HEK293 (cell line): ENCODE results near the gene KCTD19.

ENCODE experiments used
- CTCF ChIA-PET: fragments of 350-600 bp; formaldehyde crosslinking; extraction: SDS; loops from one replicate; lab custom pipeline; 2021; ENCODE audit warnings: antibody characterized with exemption; lab: Yijun Ruan, JAX
- POLR2A ChIA-PET: fragments of 300-600 bp; formaldehyde crosslinking; extraction: SDS; loops from one replicate; lab custom pipeline; 2020; ENCODE audit warnings: antibody characterized with exemption, inconsistent platforms; lab: Yijun Ruan, JAX
- H3K27ac ChIP-seq: fragments of 200-500 bp; sonication (Bioruptor generic); 2 replicates; pipeline ENCODE4 v1.5.1; 2014; ENCODE audit warnings: low read depth, low read length, control low read depth, inconsistent platforms; ENCODE audit errors: extremely low read depth
- H3K36me3 ChIP-seq, 2 experiments: fragments of 200-500 bp in 1 of 2; sonication (Bioruptor generic) in 1 of 2; 1 replicate in 1 of 2; 2 replicates in 1 of 2; pipeline ENCODE4 v1.5.1; 2014 to 2017; ENCODE audit warnings: inconsistent platforms in 2 of 2, low read length in 2 of 2; ENCODE audit not compliant: control insufficient read depth in 2 of 2, insufficient read depth in 1 of 2
- H3K4me1 ChIP-seq: fragments of 200-500 bp; sonication (Bioruptor generic); 2 replicates; pipeline ENCODE4 v1.5.1; 2014; ENCODE audit warnings: mild to moderate bottlenecking, low read length, inconsistent platforms; ENCODE audit not compliant: control insufficient read depth, insufficient read depth
- H3K4me3 ChIP-seq: 2 replicates; pipeline ENCODE4 v1.5.1; 2011; ENCODE audit warnings: low read depth, mild to moderate bottlenecking, control low read depth, low read length, moderate library complexity
- H3K9me3 ChIP-seq: fragments of 200-500 bp; sonication (Bioruptor generic); 2 replicates; pipeline ENCODE4 v1.5.1; 2014; ENCODE audit warnings: low read depth, low read length, inconsistent platforms; ENCODE audit not compliant: control insufficient read depth, insufficient read depth
- GLIS2 ChIP-seq: fragments of 450-650 bp; formaldehyde crosslinking; IDR thresholded peaks from 2 replicates; pipeline ENCODE4 v1.5.1; 2016; ENCODE audit warnings: missing biosample characterization, missing genetic modification characterization
- PRDM10 ChIP-seq: fragments of 450-650 bp; formaldehyde crosslinking; IDR thresholded peaks from 2 replicates; pipeline ENCODE4 v1.5.1; 2016; ENCODE audit warnings: missing biosample characterization, missing genetic modification characterization
- SP7 ChIP-seq: fragments of 450-650 bp; formaldehyde crosslinking; IDR thresholded peaks from 2 replicates; pipeline ENCODE4 v1.5.1; 2016; ENCODE audit warnings: missing biosample characterization, missing genetic modification characterization
- TRIM28 ChIP-seq: IDR thresholded peaks from 2 replicates; pipeline ENCODE4 v1.6.1; 2011; ENCODE audit warnings: low read length, control low read depth, borderline replicate concordance
- YY2 ChIP-seq: fragments of 450-650 bp; formaldehyde crosslinking; IDR thresholded peaks from 2 replicates; pipeline ENCODE4 v1.5.1; 2016; ENCODE audit warnings: missing biosample characterization, missing genetic modification characterization
- ZBTB48 ChIP-seq: fragments of 450-650 bp; formaldehyde crosslinking; IDR thresholded peaks from 2 replicates; pipeline ENCODE4 v1.5.1; 2016; ENCODE audit warnings: missing biosample characterization, missing genetic modification characterization
- ZBTB6 ChIP-seq: fragments of 450-650 bp; formaldehyde crosslinking; IDR thresholded peaks from 2 replicates; pipeline ENCODE4 v1.5.1; 2017; ENCODE audit warnings: missing biosample characterization, missing genetic modification characterization
- ZNF138 ChIP-seq: fragments of 450-650 bp; formaldehyde crosslinking; IDR thresholded peaks from 2 replicates; pipeline ENCODE4 v1.5.1; 2016; ENCODE audit warnings: missing biosample characterization, missing genetic modification characterization, borderline replicate concordance
- ZNF19 ChIP-seq: fragments of 450-650 bp; formaldehyde crosslinking; IDR thresholded peaks from 2 replicates; pipeline ENCODE4; 2016; ENCODE audit warnings: missing biosample characterization, missing genetic modification characterization, low read depth
- ZNF211 ChIP-seq: fragments of 450-650 bp; formaldehyde crosslinking; IDR thresholded peaks from 2 replicates; pipeline ENCODE4 v1.5.1; 2016; ENCODE audit warnings: low read depth, missing biosample characterization, missing genetic modification characterization
- ZNF341 ChIP-seq: fragments of 450-650 bp; formaldehyde crosslinking; IDR thresholded peaks from 2 replicates; pipeline ENCODE4; 2016; ENCODE audit warnings: low read depth, missing biosample characterization, missing genetic modification characterization
- ZNF350 ChIP-seq: fragments of 450-650 bp; formaldehyde crosslinking; IDR thresholded peaks from 2 replicates; pipeline ENCODE4 v1.5.0; 2017; ENCODE audit warnings: missing biosample characterization, mild to moderate bottlenecking, missing genetic modification characterization
- ZNF423 ChIP-seq: fragments of 450-650 bp; formaldehyde crosslinking; IDR thresholded peaks from 2 replicates; pipeline ENCODE4 v1.5.1; 2016; ENCODE audit warnings: missing biosample characterization, missing genetic modification characterization
- ZNF561 ChIP-seq: fragments of 450-650 bp; IDR thresholded peaks from 2 replicates; pipeline ENCODE4 v1.5.1; 2018; ENCODE audit warnings: missing biosample characterization, missing genetic modification characterization, borderline replicate concordance
- ZNF580 ChIP-seq: fragments of 450-650 bp; formaldehyde crosslinking; IDR thresholded peaks from 2 replicates; pipeline ENCODE4 v1.5.1; 2016; ENCODE audit warnings: missing biosample characterization, missing genetic modification characterization
- ZNF660 ChIP-seq: fragments of 450-650 bp; IDR thresholded peaks from 2 replicates; pipeline ENCODE4 v1.5.1; 2018; ENCODE audit warnings: missing biosample characterization, mild to moderate bottlenecking, missing genetic modification characterization
- ZNF664 ChIP-seq: fragments of 450-650 bp; formaldehyde crosslinking; IDR thresholded peaks from 2 replicates; pipeline ENCODE4 v1.5.1; 2016; ENCODE audit warnings: missing biosample characterization, missing genetic modification characterization
- ZNF670 ChIP-seq: fragments of 450-650 bp; formaldehyde crosslinking; IDR thresholded peaks from 2 replicates; pipeline ENCODE4 v1.5.1; 2016; ENCODE audit warnings: missing biosample characterization, missing genetic modification characterization, low read depth
- ZNF692 ChIP-seq: fragments of 450-650 bp; formaldehyde crosslinking; IDR thresholded peaks from 2 replicates; pipeline ENCODE4 v1.5.1; 2016; ENCODE audit warnings: missing biosample characterization, missing genetic modification characterization
- ZNF76 ChIP-seq: fragments of 450-650 bp; formaldehyde crosslinking; IDR thresholded peaks from 2 replicates; pipeline ENCODE4; 2016; ENCODE audit warnings: low read depth, missing biosample characterization, missing genetic modification characterization, borderline replicate concordance
- ZNF791 ChIP-seq: fragments of 450-650 bp; formaldehyde crosslinking; IDR thresholded peaks from 2 replicates; pipeline ENCODE4 v1.5.1; 2016; ENCODE audit warnings: missing biosample characterization, missing genetic modification characterization
- TF ChIP-seq, protein P1 (sequence below): fragments of 450-650 bp; IDR thresholded peaks from 2 replicates; pipeline ENCODE4 v1.5.1; 2018; ENCODE audit warnings: missing biosample characterization, mild to moderate bottlenecking, missing genetic modification characterization
- TF ChIP-seq, protein P2 (sequence below): fragments of 450-650 bp; formaldehyde crosslinking; IDR thresholded peaks from 2 replicates; pipeline ENCODE4 v1.5.1; 2016; ENCODE audit warnings: missing biosample characterization, missing genetic modification characterization

The KCTD19 gene

DNA sequence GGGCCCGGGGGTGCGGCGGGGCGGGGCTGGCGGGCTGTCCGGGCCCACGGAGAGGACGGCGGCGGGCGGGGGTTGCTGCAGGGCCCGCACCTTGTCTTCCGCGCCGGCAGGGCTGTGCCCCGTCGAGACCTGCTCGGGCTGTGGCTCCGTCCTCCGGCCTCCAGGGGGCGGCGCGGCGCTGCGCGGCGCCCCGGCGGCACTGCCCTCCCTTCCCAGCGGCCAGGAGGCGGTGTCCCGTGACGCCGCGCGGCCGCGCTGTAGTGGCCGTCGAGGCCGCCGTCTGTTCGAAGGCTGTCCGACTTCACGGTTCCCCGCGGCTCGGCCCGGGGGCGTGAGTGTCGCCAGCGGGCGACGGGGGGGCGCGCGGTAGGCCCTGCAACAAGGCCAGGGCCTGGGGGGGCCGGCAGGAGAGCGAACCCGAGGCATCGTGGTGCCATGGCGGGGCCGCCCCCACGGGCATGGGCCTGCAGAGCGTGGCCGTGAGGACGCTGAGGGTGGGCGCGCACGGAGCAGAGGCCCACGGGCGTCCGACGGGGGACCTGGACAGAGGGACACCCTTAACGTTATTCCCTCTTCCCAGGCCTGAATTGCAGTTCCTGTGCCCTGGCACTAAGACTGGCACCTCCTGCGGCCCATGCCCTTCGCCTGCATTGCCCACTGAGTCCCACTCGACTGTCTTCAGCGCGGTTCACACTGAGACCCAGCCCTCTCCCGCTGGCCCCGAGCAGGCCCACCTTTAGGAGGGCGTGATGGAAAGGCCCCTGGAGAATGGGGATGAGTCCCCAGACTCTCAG is 47.0 kb downstream of the KCTD19 start, which contains the start of gene PLEKHG4 (continued):
- TF ChIP-seq ZNF76 (peak; percentile 66; the same call in 1 of the 2 replicates), ZBTB48 (no peak), ZNF19 (tag by site-specific recombination) (no peak), ZNF561 (tag by site-specific recombination) (peak; percentile 56; the same call in 1 of the 2 replicates), ZNF660 (peak; percentile 73), ZNF580 (tag by site-specific recombination) (no peak), ZNF211 (tag by site-specific recombination) (no peak), ZNF350 (tag by site-specific recombination) (peak; percentile 42; the same call in 1 of the 2 replicates)
- TF ChIP-seq, protein P1, sequence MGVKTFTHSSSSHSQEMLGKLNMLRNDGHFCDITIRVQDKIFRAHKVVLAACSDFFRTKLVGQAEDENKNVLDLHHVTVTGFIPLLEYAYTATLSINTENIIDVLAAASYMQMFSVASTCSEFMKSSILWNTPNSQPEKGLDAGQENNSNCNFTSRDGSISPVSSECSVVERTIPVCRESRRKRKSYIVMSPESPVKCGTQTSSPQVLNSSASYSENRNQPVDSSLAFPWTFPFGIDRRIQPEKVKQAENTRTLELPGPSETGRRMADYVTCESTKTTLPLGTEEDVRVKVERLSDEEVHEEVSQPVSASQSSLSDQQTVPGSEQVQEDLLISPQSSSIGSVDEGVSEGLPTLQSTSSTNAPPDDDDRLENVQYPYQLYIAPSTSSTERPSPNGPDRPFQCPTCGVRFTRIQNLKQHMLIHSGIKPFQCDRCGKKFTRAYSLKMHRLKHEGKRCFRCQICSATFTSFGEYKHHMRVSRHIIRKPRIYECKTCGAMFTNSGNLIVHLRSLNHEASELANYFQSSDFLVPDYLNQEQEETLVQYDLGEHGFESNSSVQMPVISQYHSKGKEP = 0 out of 2 replicates have a peak, but pooled peaks have one; percentile 45

DNA sequence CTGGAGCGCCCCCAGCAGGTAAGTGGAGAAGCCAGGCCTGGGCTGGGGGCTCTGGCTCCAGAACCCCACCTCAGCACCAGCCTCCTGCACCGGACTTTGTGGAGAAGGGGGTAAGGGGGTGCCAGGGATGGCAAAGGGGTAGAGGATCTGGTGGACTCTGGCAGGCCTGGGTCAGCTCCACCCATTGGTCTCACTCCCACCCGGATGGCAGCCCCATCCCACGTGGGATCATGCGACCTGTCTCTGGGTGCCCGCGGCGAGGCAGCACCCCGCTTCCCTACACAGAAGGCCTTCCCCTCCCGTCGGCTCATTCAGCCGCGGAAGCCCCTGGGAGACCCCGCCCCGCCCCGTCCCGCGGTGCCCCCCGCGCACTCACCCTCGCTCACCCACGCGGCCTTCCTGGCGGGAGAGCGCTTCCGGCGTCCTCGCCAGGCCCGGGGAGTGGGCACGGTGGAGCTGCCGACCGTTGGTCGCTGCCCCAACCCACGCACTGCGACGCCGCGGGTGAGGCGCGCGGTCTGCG is 47.7 kb downstream of the KCTD19 start:
- POLR2A ChIA-PET = interaction anchor here (0.5 to 1.2 kb wide), 3 partner anchors 11 to 152 kb away, joined by 3 to 6 read pairs (median 3); partner anchors contain the start of gene HSD11B2
- H3K27ac ChIP-seq = peak overlapping the region; percentile 50; the same call in 1 of the 2 replicates
- no peak for TF ChIP-seq ZNF670 (tag by site-specific recombination)
- TF ChIP-seq ZNF791 (tag by site-specific recombination) = no peak
- 0 out of 2 replicates have a peak, but pooled peaks have one; percentile 29 for TF ChIP-seq YY2 (tag by site-specific recombination)
- peak; percentile 36; the same call in 1 of the 2 replicates for TF ChIP-seq ZBTB6 (tag by site-specific recombination)
- TF ChIP-seq PRDM10 = peak; percentile 26; the same call in 1 of the 2 replicates
- TF ChIP-seq ZNF138 = 0 out of 2 replicates have a peak, but pooled peaks have one; percentile 7
- TF ChIP-seq ZNF664 (tag by site-specific recombination) = no peak
- TF ChIP-seq GLIS2 (tag by site-specific recombination) = peak; percentile 84
- TF ChIP-seq ZNF341 (tag by site-specific recombination) = peak; percentile 69
- no peak for TF ChIP-seq TRIM28
- 0 out of 2 replicates have a peak, but pooled peaks have one; percentile 13 for TF ChIP-seq ZNF423 (tag by site-specific recombination)
- 0 out of 2 replicates have a peak, but pooled peaks have one; percentile 9 for TF ChIP-seq SP7 (tag by site-specific recombination)
- TF ChIP-seq, protein P2, sequence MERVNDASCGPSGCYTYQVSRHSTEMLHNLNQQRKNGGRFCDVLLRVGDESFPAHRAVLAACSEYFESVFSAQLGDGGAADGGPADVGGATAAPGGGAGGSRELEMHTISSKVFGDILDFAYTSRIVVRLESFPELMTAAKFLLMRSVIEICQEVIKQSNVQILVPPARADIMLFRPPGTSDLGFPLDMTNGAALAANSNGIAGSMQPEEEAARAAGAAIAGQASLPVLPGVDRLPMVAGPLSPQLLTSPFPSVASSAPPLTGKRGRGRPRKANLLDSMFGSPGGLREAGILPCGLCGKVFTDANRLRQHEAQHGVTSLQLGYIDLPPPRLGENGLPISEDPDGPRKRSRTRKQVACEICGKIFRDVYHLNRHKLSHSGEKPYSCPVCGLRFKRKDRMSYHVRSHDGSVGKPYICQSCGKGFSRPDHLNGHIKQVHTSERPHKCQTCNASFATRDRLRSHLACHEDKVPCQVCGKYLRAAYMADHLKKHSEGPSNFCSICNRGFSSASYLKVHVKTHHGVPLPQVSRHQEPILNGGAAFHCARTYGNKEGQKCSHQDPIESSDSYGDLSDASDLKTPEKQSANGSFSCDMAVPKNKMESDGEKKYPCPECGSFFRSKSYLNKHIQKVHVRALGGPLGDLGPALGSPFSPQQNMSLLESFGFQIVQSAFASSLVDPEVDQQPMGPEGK = peak; percentile 86
- TF ChIP-seq ZNF692 (tag by site-specific recombination) = peak; percentile 38; the same call in 1 of the 2 replicates

More for the DNA sequence above, 47.7 kb downstream of the KCTD19 start:
- no peaks in the 10 kb centered on the region for H3K9me3 ChIP-seq
- no peaks in the 10 kb centered on the region for H3K4me1 ChIP-seq
- H3K36me3 ChIP-seq = peaks cover 0 to 38% of the 10 kb centered on the region in 2 experiments; a peak in 2 of 3 replicates
- peak overlapping the region; percentile 50 for H3K4me3 ChIP-seq
- CTCF ChIA-PET = interaction anchor here (0.6 to 3.8 kb wide), 8 partner anchors 9 to 121 kb away, joined by 3 to 14 read pairs (median 3); partner anchors contain the start of gene HSF4
